ENCODE data around the gene DGKB.
"Not testable (repeated sequence)": the region's sequence is repeated elsewhere in the genome, so short reads cannot be mapped to it uniquely, and the experiment has no call there.

Gene DGKB

GRCh38 chr7:14583518-14583917, 319.0 kb downstream of the DGKB start:
- no peak for DNase-seq (ENCODE audit: low spot score)

GRCh38 chr7:14582010-14582409, 320.5 kb downstream of the DGKB start:
- no peak for DNase-seq (ENCODE audit: low spot score)

- DNase-seq (ENCODE audit: low spot score), result no peak
These were observed 322.6 kb downstream of the DGKB start for GRCh38 chr7:14579971-14580370.

- no peak for DNase-seq (ENCODE audit: low spot score)
These were observed 326.0 kb downstream of the DGKB start for GRCh38 chr7:14576578-14576977.

- no peak for DNase-seq (ENCODE audit: low spot score)
These were observed 331.6 kb downstream of the DGKB start for GRCh38 chr7:14570750-14571607.

GRCh38 chr7:14552060-14552459, 350.5 kb downstream of the DGKB start:
- no peak for DNase-seq (ENCODE audit: low spot score)

- no peak for DNase-seq (ENCODE audit: low spot score)
These were observed 351.2 kb downstream of the DGKB start for GRCh38 chr7:14551310-14551709.

GRCh38 chr7:14542624-14543023, 359.9 kb downstream of the DGKB start:
- DNase-seq (ENCODE audit: low spot score), result no peak

GRCh38 chr7:14521183-14521582, 381.4 kb downstream of the DGKB start:
- no peak for DNase-seq (ENCODE audit: low spot score)

GRCh38 chr7:14510268-14510667, 392.3 kb downstream of the DGKB start:
- DNase-seq (ENCODE audit: low spot score), result no peak

GRCh38 chr7:14507617-14508016, 394.9 kb downstream of the DGKB start:
- no peak for DNase-seq (ENCODE audit: low spot score)

- no peak for DNase-seq (ENCODE audit: low spot score)
These were observed 396.6 kb downstream of the DGKB start for GRCh38 chr7:14505906-14506305.

GRCh38 chr7:14504134-14504533, 398.4 kb downstream of the DGKB start:
- no peak for DNase-seq (ENCODE audit: low spot score)

GRCh38 chr7:14503623-14504022, 398.9 kb downstream of the DGKB start:
- no peak for DNase-seq (ENCODE audit: low spot score)

- DNase-seq (ENCODE audit: low spot score), result no peak
These were observed 401.1 kb downstream of the DGKB start for GRCh38 chr7:14501436-14501835.

- DNase-seq (ENCODE audit: low spot score), result no peak
These were observed 405.2 kb downstream of the DGKB start for GRCh38 chr7:14497390-14497789.

- DNase-seq (ENCODE audit: low spot score), result no peak
These were observed 406.9 kb downstream of the DGKB start for GRCh38 chr7:14495633-14496032.

GRCh38 chr7:14487701-14488395, 414.7 kb downstream of the DGKB start:
- DNase-seq (ENCODE audit: low spot score), result no peak

- DNase-seq (ENCODE audit: low spot score), result no peak
These were observed 418.9 kb downstream of the DGKB start for GRCh38 chr7:14483663-14484062.

GRCh38 chr7:14480281-14480680, 422.3 kb downstream of the DGKB start:
- DNase-seq (ENCODE audit: low spot score), result no peak

GRCh38 chr7:14478834-14479510, 423.6 kb downstream of the DGKB start:
- DNase-seq (ENCODE audit: low spot score), result no peak

GRCh38 chr7:14461716-14462115, 440.8 kb downstream of the DGKB start:
- not testable (repeated sequence) for DNase-seq (ENCODE audit: low spot score)

GRCh38 chr7:14458846-14459245, 443.7 kb downstream of the DGKB start:
- DNase-seq (ENCODE audit: low spot score), result not testable (repeated sequence)

Measured in AG08396 (cell line).